Thyroid gland (tissue), 4 donors: ENCODE measurements around the gene DYNC2LI1.

ENCODE experiments used
- CTCF ChIP-seq, 6 experiments: fragments of 200-600 bp in 3 of 6; fragments of 450-650 bp in 3 of 6; sonication (generic) in 3 of 6; IDR thresholded peaks; one replicate each; pipeline ENCODE4 v1.5.1; 2016 to 2019; ENCODE audit warnings: antibody characterized with exemption in 6 of 6, mild to moderate bottlenecking in 2 of 6, inconsistent platforms in 1 of 6, moderate library complexity in 1 of 6
- POLR2A ChIP-seq, 2 donors: fragments of 450-650 bp; IDR thresholded peaks; one replicate each; pipeline ENCODE4 v1.6.1; 2017; ENCODE audit warnings: antibody characterized with exemption in 2 of 2, mild to moderate bottlenecking in 2 of 2, moderate library complexity in 1 of 2

DNA sequence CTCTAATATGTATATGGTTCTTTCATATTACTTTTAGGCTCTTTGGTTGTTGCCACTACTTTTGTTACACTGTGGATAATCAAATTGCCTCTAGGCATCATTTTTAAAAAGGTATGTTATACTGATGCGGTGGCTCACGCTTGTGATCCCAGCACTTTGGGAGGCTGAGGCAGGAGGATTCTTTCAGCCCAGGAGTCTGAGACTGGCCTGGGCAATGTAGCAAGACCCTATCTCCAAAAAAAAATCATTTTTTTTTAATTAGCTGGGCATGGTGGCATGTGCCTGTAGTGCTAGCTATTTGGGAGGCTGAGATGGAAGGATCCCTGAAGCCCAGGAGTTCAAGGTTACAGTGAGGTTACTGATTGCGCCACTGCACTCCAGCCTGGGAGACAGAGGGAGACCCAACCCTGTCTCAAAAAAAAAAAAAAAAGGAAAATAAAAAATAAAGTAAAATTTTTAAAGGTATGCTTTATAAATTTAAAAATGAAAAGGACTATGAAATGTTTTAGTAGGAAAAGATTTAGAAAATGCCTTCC, 48.1 kb upstream of the DYNC2LI1 start:
- TF ChIP-seq CTCF (IDR thresholded peaks at IDR 0.05) (no peak), POLR2A (IDR thresholded peaks at IDR 0.05) (no peak)
